ENCODE data around the gene KIF26B.

GRCh38 chr1:245488346-245489129, 333.8 kb downstream of the KIF26B start:
- no peak for TF ChIP-seq CTCF (IDR thresholded peaks at IDR 0.05)
- no peak for TF ChIP-seq POLR2AphosphoS5 (IDR thresholded peaks at IDR 0.05)
- no peak for TF ChIP-seq EP300 (IDR thresholded peaks at IDR 0.05)

All from stomach (tissue), 4 donors.